Forelimb muscle (tissue), 1 donor: ENCODE measurements around the gene COX6B1. TPM values are rescaled to one million over a fixed set of nuclear protein-coding genes. Genes with fewer than 3 reads are reported as not detected.

Experiments used
- polyA plus RNA-seq: library from polyadenylated mRNA; unstranded; fragments of 120-200 nt; gene quantifications from one replicate; pipeline ENCODE4 v1.2.1, GENCODE V29; 2013; ENCODE audit not compliant: insufficient read length

The COX6B1 gene
- polyA plus RNA-seq, 1 donor = 266 TPM

Other genes starting within 250 kb of the COX6B1 start
- gene FFAR2, start 200.1 kb upstream of the COX6B1 start, polyA plus RNA-seq = 0.09 TPM
- not detected for gene KRTDAP, start 157.9 kb upstream of the COX6B1 start, polyA plus RNA-seq
- gene DMKN, start 134.7 kb upstream of the COX6B1 start, polyA plus RNA-seq = 0.59 TPM
- gene SBSN, start 120.0 kb upstream of the COX6B1 start, polyA plus RNA-seq = not detected
- not detected for gene GAPDHS, start 114.9 kb upstream of the COX6B1 start, polyA plus RNA-seq
- 45.4 TPM for gene TMEM147, start 102.7 kb upstream of the COX6B1 start, polyA plus RNA-seq
- gene ATP4A, start 84.7 kb upstream of the COX6B1 start, polyA plus RNA-seq = not detected
- not detected for gene PMIS2, start 62.1 kb upstream of the COX6B1 start, polyA plus RNA-seq
- gene HAUS5, start 35.6 kb upstream of the COX6B1 start, polyA plus RNA-seq = 10.9 TPM
- 44.1 TPM for gene RBM42, start 19.3 kb upstream of the COX6B1 start, polyA plus RNA-seq
- gene ETV2, start 6.6 kb upstream of the COX6B1 start, polyA plus RNA-seq = 2.4 TPM
- gene UPK1A, start 18.2 kb downstream of the COX6B1 start, polyA plus RNA-seq = not detected
- gene ZBTB32, start 56.2 kb downstream of the COX6B1 start, polyA plus RNA-seq = not detected
- gene KMT2B, start 69.7 kb downstream of the COX6B1 start, polyA plus RNA-seq = 23.0 TPM
- 3.3 TPM for gene IGFLR1, start 94.1 kb downstream of the COX6B1 start, polyA plus RNA-seq
- 16.6 TPM for gene U2AF1L4, start 97.1 kb downstream of the COX6B1 start, polyA plus RNA-seq
- 31.7 TPM for gene PSENEN, start 97.3 kb downstream of the COX6B1 start, polyA plus RNA-seq
- 8.6 TPM for gene LIN37, start 100.3 kb downstream of the COX6B1 start, polyA plus RNA-seq
- gene HSPB6, start 108.7 kb downstream of the COX6B1 start, polyA plus RNA-seq = 853 TPM
- 13.9 TPM for gene PROSER3, start 109.9 kb downstream of the COX6B1 start, polyA plus RNA-seq
- gene ARHGAP33, start 127.2 kb downstream of the COX6B1 start, polyA plus RNA-seq = 15.0 TPM
- not detected for gene PRODH2, start 164.5 kb downstream of the COX6B1 start, polyA plus RNA-seq
- gene NPHS1, start 204.2 kb downstream of the COX6B1 start, polyA plus RNA-seq = 0.24 TPM
- 0.28 TPM for gene KIRREL2, start 208.6 kb downstream of the COX6B1 start, polyA plus RNA-seq
- 7.1 TPM for gene APLP1, start 220.3 kb downstream of the COX6B1 start, polyA plus RNA-seq